HG03442 (cell line): ENCODE results near the gene ABHD12.

ENCODE experiments used
- ATAC-seq: cut with Tn5 transposase; IDR thresholded peaks from one replicate; pipeline ENCODE4 v1.9.1; 2021; ENCODE audit warnings: mild to moderate bottlenecking, moderate library complexity; ENCODE audit not compliant: unreplicated experiment

The ABHD12 gene

DNA sequence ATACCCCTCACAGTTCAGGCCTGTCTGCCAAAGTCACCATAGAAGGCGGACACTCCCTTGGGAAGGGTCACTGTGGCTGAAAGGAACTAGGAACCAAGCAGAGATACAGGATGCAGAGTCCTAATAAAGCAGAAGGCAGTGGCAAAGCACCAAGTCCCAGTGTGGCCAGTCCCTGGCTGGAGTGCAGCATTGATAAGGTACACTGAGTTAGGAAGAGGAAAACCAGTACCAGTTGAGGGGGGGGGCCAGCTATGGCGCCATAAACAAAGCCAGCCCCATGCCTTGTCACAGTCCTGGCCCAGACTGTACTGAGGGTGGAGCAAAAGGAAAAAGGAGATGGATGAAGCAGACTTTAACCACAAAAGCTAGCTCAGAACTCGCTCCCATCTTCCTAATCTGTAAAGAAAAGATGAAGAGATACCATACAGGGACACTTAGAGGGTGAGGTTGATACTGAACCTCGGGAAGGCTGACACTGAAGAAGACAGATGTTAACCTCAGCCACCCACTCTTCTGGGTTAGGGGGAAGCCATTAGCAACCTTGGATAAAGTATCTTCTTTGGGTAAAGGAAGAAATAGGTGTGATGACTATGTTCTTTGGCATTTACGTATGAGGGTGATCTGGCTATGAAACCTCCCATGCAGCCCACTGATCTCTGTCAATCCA, 7.8 kb downstream of the ABHD12 start:
- ATAC-seq, result no peak

DNA sequence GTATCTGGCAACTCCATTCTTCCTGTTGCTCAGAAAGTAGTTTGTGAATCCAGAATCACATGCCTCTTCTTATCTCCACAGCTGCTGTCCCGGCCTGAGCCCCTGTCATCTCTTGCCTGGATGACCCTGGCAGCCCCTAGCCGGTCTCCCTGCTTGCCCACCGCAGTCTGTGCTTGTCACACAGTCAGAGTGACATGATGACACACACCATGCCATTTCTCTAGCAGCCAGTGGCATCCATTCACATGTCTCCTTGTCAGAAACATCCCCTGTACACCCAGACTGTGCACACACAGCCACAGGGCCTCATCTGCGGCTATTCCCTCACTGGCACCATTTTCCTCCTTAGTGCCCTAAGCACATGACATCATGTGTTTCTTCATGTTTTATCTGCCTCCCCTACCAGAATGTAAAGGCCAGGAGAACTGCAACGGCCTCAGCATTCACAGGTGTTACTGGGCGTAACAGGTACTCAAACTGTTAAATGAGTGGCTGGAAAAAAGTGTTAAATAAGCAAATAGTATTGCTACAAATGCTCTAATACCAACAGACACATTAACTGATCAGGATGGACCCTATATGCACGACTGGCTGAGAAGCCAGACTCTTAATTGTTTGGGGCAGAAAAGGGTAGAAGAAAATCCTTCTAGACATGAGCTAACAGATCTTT, 9.6 kb downstream of the ABHD12 start:
- ATAC-seq, result no peak

DNA sequence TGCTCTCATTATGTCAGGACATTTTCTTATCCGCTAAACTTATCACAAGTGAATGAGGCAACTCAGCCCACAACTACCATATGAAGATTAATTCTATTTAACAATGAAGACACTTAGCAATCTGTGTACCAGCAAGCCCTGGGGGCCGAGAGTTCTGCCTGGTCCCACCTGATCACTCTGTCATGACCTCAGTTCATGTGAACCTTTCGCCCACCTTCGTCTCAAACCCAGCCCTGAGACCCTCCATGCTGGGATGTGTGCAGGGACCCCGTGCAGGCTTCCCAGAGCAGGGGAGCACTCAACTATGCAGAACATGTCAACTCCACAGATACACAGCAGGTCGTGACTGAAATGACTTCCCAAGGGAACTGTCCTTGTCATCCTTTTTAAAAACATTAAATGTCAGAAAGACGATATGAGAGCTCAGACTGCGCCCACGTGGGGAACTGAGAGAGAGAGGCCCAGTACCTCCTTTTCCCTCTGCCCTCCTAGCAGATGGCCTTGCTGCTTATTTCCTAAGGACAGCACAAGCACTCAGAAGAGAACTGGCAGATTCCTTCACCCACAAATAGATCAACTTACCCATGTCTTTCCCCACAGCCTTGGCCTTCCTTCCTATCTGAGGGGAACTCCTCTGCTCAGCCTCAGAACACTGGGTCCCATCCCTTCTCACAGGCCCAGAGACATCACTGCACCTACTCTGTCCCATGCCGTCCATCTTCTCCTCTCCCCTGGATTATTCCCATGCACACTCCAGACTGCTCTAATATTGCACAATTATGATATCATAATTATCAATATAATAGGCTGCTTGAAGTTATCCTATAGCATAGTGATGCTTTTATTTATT, 11.5 kb downstream of the ABHD12 start:
- no peak for ATAC-seq

DNA sequence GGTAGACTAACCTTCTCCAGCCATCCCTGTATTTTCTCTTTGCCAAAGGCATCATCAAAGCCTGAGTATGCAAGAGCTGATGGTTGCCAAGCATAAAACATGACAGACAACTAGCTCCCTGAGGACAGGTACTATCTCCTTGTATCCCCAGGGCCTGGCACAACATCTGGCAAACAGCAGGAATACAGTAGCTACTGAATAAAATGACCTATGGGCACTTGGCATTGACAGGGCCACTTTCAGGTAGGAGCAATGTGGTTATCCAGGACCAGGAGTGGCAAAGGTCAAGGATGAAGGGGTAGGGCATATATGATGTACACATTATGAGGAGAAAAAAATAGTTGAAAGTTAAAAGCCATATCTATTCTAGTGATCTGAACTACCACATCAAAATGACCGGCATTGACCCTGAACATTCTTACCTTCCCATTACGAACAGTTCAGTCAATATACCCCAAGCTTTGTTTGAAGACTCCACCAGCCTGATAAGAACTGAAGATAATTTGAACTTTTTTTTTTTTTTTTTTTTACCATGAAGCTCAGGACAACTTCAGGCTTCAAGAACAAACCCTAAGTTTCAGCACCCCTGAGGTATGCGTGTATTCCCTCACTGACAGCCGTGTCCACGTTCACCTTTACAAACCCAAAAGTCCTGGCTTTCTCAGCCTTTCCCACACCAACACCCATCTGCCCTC, 12.3 kb downstream of the ABHD12 start:
- ATAC-seq, result no peak

DNA sequence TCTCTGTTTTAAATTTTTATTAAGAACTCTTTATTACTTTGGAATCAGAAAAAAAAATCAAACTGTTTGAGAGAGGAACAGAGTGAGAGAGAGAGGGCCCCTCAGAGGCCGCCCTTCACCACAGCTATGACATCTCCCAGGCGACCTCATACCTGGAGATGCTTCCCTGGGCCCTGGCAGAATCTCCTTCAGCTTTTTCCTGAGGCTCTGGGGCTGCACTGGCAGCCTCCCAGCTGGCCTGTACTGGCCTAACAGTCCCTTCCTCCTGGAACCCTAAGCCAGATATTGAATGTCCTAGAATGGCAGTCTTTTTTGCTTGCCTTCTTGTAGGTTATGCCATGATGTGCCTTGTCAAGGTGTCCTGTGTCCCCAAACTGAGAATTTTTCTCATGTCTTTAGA, 13.7 kb downstream of the ABHD12 start:
- no peak for ATAC-seq

DNA sequence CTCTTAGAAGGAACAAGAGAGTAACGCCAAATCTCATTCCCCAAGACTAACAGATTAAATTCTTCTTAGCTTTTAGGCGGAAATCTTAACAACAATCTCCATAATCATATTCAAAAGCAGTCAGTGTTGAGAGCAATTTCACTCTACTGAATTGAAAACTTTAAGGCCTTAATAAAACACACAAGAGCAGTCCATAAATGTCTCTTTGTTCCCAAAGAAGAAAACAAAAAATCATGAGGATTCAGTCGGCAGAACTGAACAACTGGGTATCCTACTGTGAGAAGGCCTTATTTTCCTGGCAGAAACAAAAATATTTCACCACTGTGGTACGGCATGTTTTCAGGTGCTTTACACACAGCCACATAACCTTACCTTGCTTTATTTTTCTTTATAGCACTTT, 14.4 kb downstream of the ABHD12 start:
- ATAC-seq, result no peak

DNA sequence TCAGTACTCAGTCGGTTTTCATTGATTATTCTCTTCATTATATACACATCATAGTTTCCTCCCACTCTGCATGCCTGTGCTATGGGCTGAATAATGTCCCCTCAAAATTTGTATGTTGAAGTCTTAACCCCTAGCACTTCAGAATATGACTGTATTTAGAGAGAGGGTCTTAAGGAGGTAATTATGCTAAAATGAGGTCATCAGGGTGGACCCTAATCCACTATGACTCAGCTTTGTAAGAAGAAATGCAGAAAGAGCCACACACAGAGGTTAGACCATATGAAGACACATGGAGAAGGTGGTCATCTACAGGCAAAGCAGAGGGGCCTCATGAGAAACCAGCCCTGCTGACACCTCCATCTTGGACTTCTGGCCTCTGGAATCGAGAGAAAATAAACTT, 15.8 kb downstream of the ABHD12 start:
- ATAC-seq, result no peak

DNA sequence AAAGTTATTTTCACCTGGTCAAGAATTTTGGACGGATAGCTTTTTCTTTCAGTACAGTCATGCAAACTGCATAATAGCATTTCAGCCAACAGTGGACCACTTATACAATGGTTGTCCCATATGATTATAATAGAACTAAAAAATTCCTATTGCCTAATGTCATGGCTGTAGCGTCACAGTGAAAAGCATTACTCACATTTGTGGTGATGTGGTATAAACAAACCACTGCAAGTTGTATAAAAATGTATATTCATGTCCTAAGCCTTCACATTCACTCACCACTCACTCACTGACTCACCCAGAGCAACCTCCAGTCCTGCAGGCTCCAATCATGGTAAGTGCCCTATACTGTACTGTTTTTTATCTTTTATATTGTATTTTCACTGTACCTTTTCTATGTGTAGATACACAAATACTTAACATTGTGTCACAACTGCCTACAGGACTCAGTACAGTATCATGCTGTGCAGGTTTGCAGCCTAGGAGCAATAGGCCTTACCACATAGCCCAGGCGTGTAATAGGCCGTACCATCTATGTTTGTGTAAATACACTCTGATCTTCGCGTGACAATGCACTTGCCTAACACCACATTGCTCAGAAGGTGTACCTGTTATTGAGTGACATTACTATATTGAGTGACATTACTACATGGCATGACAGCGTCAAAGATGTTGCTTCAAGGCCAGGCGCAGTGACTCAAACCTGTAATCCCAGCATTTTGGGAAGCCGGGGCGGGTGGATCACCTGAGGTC, 17.9 kb downstream of the ABHD12 start:
- ATAC-seq, result no peak

DNA sequence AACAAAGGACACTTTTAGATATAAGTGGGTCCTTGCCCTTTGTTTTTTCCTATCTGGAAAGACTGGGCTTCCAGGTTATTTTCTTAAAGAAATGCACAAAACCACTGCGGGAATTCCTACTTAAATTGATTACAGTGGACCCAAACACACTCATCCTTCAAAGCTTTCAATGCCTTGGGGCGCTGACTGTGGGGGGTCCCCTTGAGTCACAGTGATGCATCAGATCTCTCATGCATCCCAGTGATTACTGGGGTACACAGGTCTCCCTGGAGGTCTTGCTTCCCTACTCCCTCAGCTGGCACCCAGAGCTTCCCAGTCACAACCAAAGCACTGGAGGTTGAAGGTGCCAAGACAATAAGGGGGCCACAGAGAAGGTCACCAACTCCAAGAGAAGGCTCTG, 20.7 kb downstream of the ABHD12 start:
- ATAC-seq, result no peak

DNA sequence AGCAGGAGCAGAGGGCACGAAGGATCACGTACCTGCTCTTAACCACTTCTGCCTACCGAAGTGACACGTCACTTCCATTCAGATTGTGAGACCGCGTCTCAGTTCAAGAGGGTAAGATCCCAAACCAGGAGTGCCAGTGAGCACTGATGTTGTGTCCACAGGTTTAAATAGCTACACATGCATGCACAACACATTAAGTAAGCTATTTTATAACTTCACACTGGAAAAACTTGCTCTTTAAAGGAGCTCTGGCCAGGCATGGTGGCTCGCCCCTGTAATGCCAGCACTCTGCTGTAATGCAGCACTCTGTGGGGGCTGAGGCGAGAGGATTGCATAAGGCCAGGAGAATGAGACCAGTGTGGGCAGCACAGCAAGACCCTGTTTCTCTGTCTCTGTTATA, 21.1 kb downstream of the ABHD12 start:
- ATAC-seq, result no peak

DNA sequence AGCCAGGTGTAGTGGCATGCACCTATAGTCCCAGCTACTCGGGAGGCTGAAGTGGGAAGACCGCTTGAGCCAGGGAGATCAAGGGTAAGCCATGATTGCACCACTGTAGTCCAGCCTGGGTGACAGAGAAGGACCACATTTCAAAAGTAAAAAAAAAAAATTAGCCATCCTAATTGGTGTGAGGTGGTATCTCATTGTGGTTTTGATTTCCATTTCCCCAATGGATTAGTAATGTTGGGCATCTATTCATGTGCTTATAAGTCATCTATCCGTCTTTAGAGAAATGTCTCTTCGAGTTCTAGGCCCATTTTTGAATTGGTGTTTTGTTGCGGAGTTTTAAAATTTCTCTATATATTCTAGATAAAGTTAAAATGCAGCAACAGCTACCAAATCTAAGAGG, 21.7 kb downstream of the ABHD12 start:
- ATAC-seq, result no peak

DNA sequence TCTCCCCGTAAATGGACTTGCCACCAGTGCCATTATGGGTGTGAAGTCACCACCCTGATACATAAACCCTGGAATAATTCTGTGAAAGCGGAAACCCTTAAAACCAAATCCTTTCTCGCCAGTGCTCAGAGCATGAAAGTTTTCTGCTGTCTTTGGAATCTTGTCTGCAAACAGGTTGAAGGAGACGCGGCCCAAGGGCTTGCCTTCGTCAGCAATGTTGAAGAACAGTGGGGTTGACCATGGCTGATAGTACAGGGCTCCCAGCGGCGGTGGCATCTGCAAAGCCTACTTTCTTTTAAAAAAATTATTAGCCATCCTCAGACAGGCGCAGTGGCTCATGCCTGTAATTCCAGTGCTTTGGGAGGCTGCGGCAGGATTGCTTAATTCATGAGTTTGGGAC, 22.1 kb downstream of the ABHD12 start:
- ATAC-seq, result no peak

DNA sequence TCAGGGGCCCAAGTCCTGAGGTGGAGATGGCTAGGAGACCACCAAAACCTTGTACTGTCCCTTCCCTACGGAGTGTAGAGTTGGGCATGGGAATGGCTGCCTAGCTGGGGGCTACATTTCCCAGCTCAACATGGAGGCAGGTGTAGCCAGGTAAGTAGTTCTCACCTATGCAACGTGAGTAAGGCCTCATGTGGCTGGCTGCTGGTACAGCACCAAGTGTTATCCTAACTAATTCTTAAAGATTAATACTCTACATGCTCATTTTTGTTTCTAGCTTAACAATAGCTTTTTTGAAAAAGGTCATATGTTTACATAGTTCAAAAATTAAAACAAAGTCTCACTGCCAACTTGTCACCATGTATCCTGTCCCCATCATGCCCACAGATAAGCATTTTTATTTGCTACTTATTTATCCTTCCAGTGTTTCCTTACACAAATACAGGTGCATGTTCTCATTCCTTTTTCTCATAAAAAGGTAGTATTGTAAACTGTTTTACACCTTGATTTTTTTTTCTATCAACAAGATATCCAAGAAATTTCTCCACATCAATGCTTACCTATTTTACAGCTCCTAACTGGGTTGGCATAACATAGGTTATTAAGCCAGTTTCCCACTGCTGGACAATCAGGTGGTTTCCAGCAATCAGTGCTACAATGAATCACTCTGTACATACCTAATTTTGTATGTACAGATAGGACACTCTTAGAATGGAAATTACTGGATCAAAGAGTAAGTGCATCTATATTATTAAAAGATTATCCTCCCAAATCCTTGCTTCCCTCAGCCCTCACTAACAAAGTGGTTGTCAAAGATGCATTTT, 25.5 kb downstream of the ABHD12 start:
- ATAC-seq, result no peak

DNA sequence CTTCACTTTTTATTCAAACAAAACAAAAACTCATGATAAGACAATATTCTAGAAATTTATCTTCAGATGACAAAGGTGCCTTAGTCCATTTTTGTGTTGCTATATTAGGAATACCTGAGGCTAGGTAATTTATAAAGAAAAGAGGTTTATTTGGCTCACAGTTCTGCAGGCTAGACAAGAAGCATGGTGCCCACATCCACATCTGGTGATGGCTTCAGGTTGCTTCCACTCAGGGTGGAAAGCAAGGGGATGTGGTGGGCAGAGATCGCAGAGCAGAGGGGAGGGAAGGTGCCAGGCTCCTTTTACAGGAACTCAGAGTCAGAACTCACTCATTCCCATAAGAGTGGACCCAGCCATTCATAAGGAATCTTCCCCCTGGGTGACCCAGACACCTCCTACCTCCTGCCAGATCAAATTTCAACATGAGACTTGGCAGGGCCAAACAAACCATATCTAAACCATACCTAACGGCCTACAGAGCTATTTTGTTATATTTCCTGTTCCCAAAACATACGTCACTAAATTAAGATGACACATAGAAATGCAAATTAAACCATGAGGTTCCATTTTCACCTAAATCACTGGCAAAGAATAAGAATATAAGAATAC, 26.4 kb downstream of the ABHD12 start:
- ATAC-seq, result no peak

DNA sequence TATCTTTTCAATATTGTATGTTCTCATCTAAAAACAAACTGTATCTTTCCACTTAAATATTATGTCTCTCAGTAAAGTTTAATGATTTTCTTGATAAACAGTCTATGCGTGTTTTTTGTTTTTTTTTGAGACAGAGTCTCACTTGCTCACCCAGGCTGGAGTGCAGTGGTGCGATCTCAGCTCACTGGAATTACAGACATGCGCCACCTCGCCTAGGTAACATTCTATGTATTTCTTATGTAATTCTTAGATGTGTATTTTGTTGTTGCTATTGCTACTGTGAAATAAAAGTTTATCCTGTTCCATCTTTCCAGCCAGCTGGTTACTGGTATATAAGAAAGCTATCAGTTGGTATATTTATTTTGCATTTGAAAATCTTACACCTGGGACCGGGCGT, 29.4 kb downstream of the ABHD12 start:
- no peak for ATAC-seq

DNA sequence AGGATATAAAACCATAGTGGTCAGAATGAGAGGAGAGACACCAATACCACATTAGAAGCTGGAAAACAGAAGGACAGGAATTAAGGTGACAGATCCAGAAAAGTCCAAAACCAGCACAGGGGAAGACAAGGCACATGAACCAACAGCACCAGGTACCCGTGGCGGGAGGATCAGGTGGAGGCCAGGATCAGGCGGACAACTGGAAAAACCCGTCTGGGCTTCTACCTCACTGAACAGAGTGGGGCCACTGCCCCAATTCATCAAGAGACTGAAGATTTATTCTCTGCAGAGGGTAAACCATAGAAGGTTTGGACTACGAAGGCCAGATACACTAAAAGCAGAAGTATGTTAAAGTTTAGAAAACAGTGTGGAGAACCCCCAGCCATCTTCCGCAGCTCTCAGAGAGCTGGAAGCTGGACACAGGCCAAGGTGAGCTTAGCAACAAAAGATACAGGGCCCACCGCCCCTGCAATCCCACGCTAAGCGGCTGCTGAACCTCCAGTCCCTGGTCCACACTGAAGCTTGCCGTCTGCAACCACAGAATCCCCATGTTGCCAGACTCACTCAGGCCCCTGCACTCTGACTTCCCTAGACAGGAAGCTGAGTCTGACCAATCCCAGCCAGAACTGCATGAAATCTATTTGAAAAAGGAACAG, 29.9 kb downstream of the ABHD12 start:
- no peak for ATAC-seq

DNA sequence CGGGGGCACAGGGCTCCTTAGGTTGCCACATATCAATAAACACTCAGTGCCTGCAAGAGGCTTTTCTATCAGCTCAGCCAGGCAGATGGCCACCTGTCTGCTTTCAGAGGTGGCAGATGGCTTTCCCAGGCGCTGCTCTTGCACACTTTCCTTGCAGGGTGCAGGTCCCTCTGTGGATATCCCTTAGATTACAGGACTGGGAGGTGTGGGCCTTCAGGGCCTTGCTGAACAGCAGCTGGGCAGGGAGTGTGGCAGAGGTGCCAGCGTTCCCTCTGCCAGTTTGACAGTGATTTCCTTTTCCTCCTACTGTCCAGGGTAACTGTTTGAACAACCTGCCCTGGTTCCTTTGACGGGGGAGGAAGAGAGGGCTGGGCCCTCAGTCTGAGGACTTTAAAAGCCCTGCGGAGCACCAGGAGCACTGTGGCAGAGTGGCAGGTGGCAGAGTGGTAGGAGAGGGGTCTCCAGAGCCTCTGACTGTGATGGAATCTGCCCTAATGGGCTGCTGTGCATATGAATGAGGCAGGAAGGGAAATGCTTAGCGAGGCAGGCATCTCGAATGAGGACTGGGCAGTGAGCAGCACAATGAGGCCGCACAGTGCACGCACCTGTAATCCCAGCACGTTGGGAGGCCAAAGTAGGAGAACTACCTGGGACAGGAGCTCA, 34.2 kb downstream of the ABHD12 start:
- no peak for ATAC-seq

DNA sequence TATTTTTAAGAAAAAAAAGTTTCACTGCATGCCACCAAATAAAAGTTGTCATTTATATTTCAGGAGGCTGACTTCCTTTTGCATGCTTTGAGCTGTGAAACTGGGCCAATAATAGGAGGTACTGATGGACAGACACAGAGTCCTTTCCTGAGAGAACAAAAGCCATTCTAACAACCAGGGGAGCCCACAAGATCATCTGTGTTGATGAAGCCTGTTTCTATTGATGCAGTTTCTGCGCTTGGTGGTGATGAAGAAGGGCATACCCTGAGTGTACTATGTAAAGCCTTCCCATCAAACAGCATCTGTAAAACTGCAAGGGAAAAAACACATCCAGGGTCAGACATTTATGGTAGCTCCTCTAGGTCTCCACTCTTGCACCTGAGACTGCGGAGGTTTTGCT, 34.8 kb downstream of the ABHD12 start:
- no peak for ATAC-seq
